Natural killer cell treated with Interleukin-12 subunit alpha and Interleukin-12 subunit beta and Interleukin-15 and Interleukin-18, amount 100 ng/mL, for 72 hours (primary cell): Measurements from ENCODE around the gene ADAMTS2. TPM values are rescaled to one million over a fixed set of nuclear protein-coding genes. Genes with fewer than 3 reads are reported as not detected.

ENCODE experiments used
- ATAC-seq, 2 donors: fragments of 150-1000 bp; cut with Tn5 transposase in 1 of 2; sonication (Bioruptor Pico), chemical (Tn5 transposase) in 1 of 2; 2 replicates each; pipeline ENCODE4 v1.10.0; 2021
- DNase-seq: peaks from one replicate; pipeline ENCODE4 v3.0.0; 2022; ENCODE audit warnings: low spot score
- H3K27ac Mint-ChIP-seq, 2 donors: 1 replicate in 1 of 2; 2 replicates in 1 of 2; pipeline ENCODE4 v1.8.0; 2022; ENCODE audit warnings: mixed read lengths in 2 of 2, mild to moderate bottlenecking in 1 of 2, moderate library complexity in 1 of 2
- H3K27me3 Mint-ChIP-seq, 2 donors: 1 replicate in 1 of 2; 2 replicates in 1 of 2; pipeline ENCODE4 v1.8.0; 2022; ENCODE audit warnings: mixed read lengths in 2 of 2
- H3K36me3 Mint-ChIP-seq: one replicate; pipeline ENCODE4 v1.8.0; 2022; ENCODE audit warnings: mixed read lengths
- H3K4me1 Mint-ChIP-seq, 2 donors: 1 replicate in 1 of 2; 2 replicates in 1 of 2; pipeline ENCODE4 v1.8.0; 2022; ENCODE audit warnings: low read depth in 2 of 2, mixed read lengths in 2 of 2, mild to moderate bottlenecking in 1 of 2
- H3K4me3 Mint-ChIP-seq: one replicate; pipeline ENCODE4 v1.8.0; 2022; ENCODE audit warnings: mixed read lengths
- H3K9me3 Mint-ChIP-seq: 2 replicates; pipeline ENCODE4 v1.8.0; 2022; ENCODE audit warnings: mixed read lengths
- total RNA-seq, 2 donors: library from RNA; stranded (reverse); gene quantifications; one replicate each; pipeline ENCODE4 v1.2.3, GENCODE V29; 2022

Gene ADAMTS2
- not detected for total RNA-seq

GRCh38 chr5:179345433-179346321 is at the start of gene ADAMTS2:
Gene ADAMTS2 (minus strand): TSS chr5:179345461. CDS start chr5:179345328, 133 bp downstream.
- no peak for ATAC-seq
- Mint-ChIP-seq H3K4me1 (no peaks in the 10 kb centered on the region), H3K9me3 (no peaks in the 10 kb centered on the region), H3K27ac (no peak within 1 kb of the TSS), H3K27me3 (peaks cover 57% of the 10 kb centered on the region in 2 donors), H3K4me3 (no peak within 1 kb of the TSS), H3K36me3 (no peaks in the 10 kb centered on the region)
- no peak for DNase-seq

DNA sequence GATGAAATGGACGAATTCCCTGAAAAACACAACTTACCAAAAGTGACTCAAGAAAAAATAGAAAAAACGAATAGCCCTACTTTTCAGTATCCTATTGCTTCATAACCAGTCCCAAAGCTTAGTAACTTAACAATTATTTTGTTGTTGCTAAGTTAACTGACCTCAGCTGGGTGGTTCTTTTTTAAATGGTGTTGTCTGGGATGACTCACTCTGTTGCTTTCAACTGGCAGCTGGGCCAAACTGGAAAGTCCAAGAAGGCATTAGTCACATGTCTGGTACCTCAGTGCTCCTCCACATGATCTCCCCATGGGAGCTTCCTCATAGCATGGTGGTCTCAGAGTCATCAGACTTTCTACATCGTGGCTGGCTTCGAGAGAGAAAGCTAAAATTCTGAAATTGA is 47.8 kb upstream of the ADAMTS2 start:
- Mint-ChIP-seq H3K27me3 (peaks cover 12 to 33% of the 10 kb centered on the region in 2 donors), H3K36me3 (peaks cover 12% of the 10 kb centered on the region), H3K4me3 (no peak overlapping the region), H3K9me3 (peaks cover 10% of the 10 kb centered on the region), H3K27ac (no peak overlapping the region), H3K4me1 (no peaks in the 10 kb centered on the region)
- ATAC-seq (no peak), DNase-seq (peak; percentile 15)

GRCh38 chr5:179387151-179388110 is 42.2 kb upstream of the ADAMTS2 start:
- no peak overlapping the region for H3K4me3 Mint-ChIP-seq
- peaks cover 7% of the 10 kb centered on the region for H3K9me3 Mint-ChIP-seq
- ATAC-seq = no peak
- peak; percentile 57 for DNase-seq
- H3K36me3 Mint-ChIP-seq = peaks cover 12% of the 10 kb centered on the region
- no peaks in the 10 kb centered on the region for H3K4me1 Mint-ChIP-seq
- no peak overlapping the region for H3K27ac Mint-ChIP-seq
- peaks cover 11 to 18% of the 10 kb centered on the region in 2 donors for H3K27me3 Mint-ChIP-seq

DNA sequence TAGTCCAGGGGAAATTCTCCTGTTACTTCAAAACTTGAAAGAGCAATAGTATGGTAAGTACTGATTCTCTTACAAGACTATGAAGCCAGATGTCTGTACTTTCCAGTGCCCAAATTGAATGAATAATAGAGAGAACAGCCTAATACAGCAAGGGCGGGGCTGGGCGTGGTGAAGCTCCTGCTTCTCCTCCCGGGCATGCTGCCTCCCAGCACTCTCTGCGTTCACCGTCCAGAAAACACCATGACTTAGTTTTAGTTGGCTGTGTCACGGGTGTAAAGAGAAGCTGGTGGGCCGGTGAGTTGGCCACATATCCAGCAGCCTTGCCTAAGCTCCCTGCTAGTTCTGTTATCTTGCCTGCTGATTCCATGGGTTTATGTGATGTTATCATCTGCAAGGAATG is 40.7 kb upstream of the ADAMTS2 start:
- DNase-seq (peak; percentile 44), ATAC-seq (no peak)
- no peak overlapping the region for H3K27ac Mint-ChIP-seq
- peaks cover 10 to 11% of the 10 kb centered on the region in 2 donors for H3K27me3 Mint-ChIP-seq
- H3K4me3 Mint-ChIP-seq = no peak overlapping the region
- H3K36me3 Mint-ChIP-seq = peaks cover 11% of the 10 kb centered on the region
- peaks cover 5% of the 10 kb centered on the region for H3K9me3 Mint-ChIP-seq
- no peaks in the 10 kb centered on the region for H3K4me1 Mint-ChIP-seq

- H3K4me1 Mint-ChIP-seq = no peaks in the 10 kb centered on the region
- no peaks in the 10 kb centered on the region for H3K9me3 Mint-ChIP-seq
- H3K27me3 Mint-ChIP-seq = peaks cover 5% of the 10 kb centered on the region in 2 donors
- no peak overlapping the region for H3K4me3 Mint-ChIP-seq
- no peaks in the 10 kb centered on the region for H3K36me3 Mint-ChIP-seq
- H3K27ac Mint-ChIP-seq = no peak overlapping the region
- ATAC-seq (no peak), DNase-seq (no peak)
Measured at GRCh38 chr5:179382486-179382885, 37.2 kb upstream of the ADAMTS2 start.

- no peaks in the 10 kb centered on the region for H3K4me1 Mint-ChIP-seq
- no peak overlapping the region for H3K27ac Mint-ChIP-seq
- no peaks in the 10 kb centered on the region for H3K36me3 Mint-ChIP-seq
- no peak overlapping the region for H3K4me3 Mint-ChIP-seq
- DNase-seq (peak; percentile 15), ATAC-seq (no peak)
- H3K27me3 Mint-ChIP-seq = peaks cover 3 to 5% of the 10 kb centered on the region in 2 donors
- no peaks in the 10 kb centered on the region for H3K9me3 Mint-ChIP-seq
Measured at GRCh38 chr5:179381691-179382090, 36.4 kb upstream of the ADAMTS2 start.

DNA sequence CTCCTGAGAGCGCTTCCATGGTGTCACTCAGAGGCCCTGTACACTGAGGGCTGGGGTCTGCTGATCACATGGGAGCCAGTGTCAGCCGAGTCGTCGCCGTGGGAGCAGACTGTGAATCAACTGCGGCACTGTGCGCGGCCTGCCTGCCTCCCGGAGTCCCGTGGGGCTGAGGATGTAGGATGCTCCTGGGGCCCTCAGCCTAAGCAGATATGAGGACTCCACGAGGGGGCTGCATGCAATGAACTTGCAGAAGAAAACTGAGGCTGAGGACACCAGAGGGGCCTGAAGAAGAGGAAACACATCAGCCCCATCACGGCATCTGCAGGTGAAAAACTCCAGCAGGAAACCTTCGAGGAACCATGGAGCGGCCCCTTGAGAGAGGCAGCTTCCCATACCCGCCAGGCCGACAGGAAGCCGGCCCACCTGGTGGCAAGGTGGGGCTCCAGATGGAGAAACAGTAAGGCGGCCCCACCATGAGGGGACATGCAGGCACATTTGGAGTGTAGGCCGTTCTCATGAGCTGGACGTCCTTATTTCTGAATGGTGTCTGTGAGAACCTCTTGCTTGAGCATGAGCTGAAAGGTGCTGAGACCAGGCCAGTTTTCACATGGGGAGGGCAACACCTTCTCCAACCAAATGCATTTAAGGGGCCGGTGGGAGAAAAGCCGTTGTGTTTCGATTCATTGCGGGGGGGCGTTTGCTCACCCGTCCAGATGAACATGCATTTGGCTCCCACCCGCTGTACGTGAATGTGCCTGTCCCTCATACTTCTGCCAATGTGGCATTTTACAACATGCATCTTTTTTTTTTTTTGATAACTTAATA is 35.2 kb upstream of the ADAMTS2 start:
- Mint-ChIP-seq H3K27me3 (peaks cover 3 to 5% of the 10 kb centered on the region in 2 donors), H3K4me3 (no peak overlapping the region), H3K9me3 (no peaks in the 10 kb centered on the region), H3K36me3 (no peaks in the 10 kb centered on the region), H3K4me1 (no peaks in the 10 kb centered on the region), H3K27ac (no peak overlapping the region)
- ATAC-seq (no peak), DNase-seq (no peak)

GRCh38 chr5:179379321-179379890 is 34.1 kb upstream of the ADAMTS2 start:
- no peak for ATAC-seq
- Mint-ChIP-seq H3K9me3 (no peaks in the 10 kb centered on the region), H3K27me3 (peaks cover 3 to 5% of the 10 kb centered on the region in 2 donors), H3K4me1 (no peaks in the 10 kb centered on the region), H3K4me3 (no peak overlapping the region), H3K36me3 (no peaks in the 10 kb centered on the region), H3K27ac (no peak overlapping the region)
- no peak for DNase-seq

DNA sequence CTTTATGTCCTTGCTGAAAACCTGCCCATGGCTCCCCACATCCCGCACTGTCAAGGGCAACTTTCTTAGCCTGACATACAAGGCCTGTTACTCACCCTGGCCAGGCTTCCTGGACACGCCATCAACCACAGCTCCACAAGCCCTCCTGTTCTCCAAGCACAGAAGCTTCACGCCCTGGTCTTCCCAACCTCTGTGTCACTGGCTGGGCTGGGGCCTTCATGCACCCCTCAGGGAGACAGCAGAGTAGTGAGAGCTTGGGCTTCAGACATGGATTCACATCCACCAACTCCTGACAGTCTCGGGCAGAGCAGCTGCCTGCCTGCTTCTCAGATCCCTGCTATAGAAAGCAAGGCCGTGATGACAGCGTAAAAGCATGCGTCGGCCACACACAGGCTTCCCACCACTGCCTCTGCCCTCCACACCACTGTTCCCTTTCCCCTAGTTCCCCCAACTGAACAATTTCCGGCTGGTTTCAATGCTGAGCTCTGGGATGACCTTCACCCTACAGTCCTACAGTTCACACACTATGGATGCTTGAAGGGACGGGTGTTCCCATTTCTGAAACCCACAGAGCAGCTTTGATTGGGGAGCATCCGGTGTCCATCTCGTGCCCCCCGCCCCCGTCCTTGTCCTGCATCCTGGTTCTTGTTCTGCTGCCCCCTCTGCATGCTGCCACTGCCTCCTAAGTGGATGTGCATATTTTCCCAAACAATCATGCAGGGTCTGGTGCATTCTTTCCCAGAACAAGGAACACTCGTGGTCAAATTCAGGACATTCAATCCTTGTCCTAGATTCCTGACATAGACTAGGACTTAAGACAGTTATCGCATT is 33.4 kb upstream of the ADAMTS2 start:
- peaks cover 3 to 5% of the 10 kb centered on the region in 2 donors for H3K27me3 Mint-ChIP-seq
- no peak overlapping the region for H3K27ac Mint-ChIP-seq
- no peak overlapping the region for H3K4me3 Mint-ChIP-seq
- H3K36me3 Mint-ChIP-seq = no peaks in the 10 kb centered on the region
- no peaks in the 10 kb centered on the region for H3K9me3 Mint-ChIP-seq
- H3K4me1 Mint-ChIP-seq = no peaks in the 10 kb centered on the region
- ATAC-seq = no peak
- DNase-seq = no peak

DNA sequence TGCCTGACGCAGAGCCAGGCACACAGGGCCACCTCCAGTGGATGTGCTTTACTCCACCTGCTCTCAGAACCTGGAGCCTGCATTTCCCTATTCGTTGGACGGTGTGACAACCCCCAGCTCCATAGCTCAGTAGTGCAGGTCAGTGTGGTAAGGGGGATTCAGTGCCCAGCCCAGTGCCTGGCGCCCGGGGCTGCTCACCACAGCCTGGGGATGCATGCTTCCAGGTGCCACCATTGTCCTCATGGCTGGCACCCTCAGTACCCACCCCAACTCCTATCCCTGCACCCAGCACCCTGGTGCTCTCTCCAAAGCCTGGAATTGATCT is 32.8 kb upstream of the ADAMTS2 start:
- H3K4me3 Mint-ChIP-seq = no peak overlapping the region
- H3K27me3 Mint-ChIP-seq = peaks cover 3 to 5% of the 10 kb centered on the region in 2 donors

GRCh38 chr5:179377421-179378115 is 32.3 kb upstream of the ADAMTS2 start:
- no peaks in the 10 kb centered on the region for H3K9me3 Mint-ChIP-seq
- H3K27me3 Mint-ChIP-seq = peaks cover 3 to 4% of the 10 kb centered on the region in 2 donors
- H3K36me3 Mint-ChIP-seq = no peaks in the 10 kb centered on the region
- ATAC-seq (peak in 1 of 2 donors; percentile 7), DNase-seq (no peak)
- no peak overlapping the region for H3K4me3 Mint-ChIP-seq
- H3K27ac Mint-ChIP-seq = no peak overlapping the region
- no peaks in the 10 kb centered on the region for H3K4me1 Mint-ChIP-seq

More for the DNA sequence above, 32.8 kb upstream of the ADAMTS2 start:
- Mint-ChIP-seq H3K36me3 (no peaks in the 10 kb centered on the region), H3K4me1 (no peaks in the 10 kb centered on the region), H3K9me3 (no peaks in the 10 kb centered on the region), H3K27ac (no peak overlapping the region)
- DNase-seq = no peak
- peak in 1 of 2 donors; percentile 9 for ATAC-seq
